Tracheal epithelial cell (primary cell): ENCODE measurements around the gene UTS2R. TPM values are rescaled to one million over a fixed set of nuclear protein-coding genes. Genes with fewer than 3 reads are reported as not detected.

Experiments used
- total RNA-seq: library from RNA; depleted of rRNA; stranded (reverse); fragments of >200 nt; gene quantifications from 2 replicates; pipeline ENCODE4 v1.2.1, GENCODE V29; 2014

Gene UTS2R
- total RNA-seq, result not detected in 2 replicates

GRCh38 chr17:82371333-82372248 lies at the start of gene UTS2R:
TSS of gene UTS2R (plus strand) at chr17:82371765. CDS start at chr17:82374325, 2,560 bp downstream.

GRCh38 chr17:82333279-82334171 lies 38.0 kb upstream of the UTS2R start, which contains the start of gene SECTM1:
TSS of gene SECTM1 (minus strand) at chr17:82333766. CDS start at chr17:82327240, 6,526 bp downstream.

GRCh38 chr17:82358465-82359350 lies 12.9 kb upstream of the UTS2R start, which contains the start of gene TEX19:
TSS of gene TEX19 (plus strand) at chr17:82359247. CDS start at chr17:82362151, 2,904 bp downstream.

GRCh38 chr17:82418001-82418986 lies 46.7 kb downstream of the UTS2R start, which contains the start of the genes HEXD and OGFOD3:
TSS of gene HEXD (plus strand) at chr17:82418347. CDS start at chr17:82419800, 1,453 bp downstream.
TSS of gene OGFOD3 (minus strand) at chr17:82418586. CDS start at chr17:82418485, 101 bp downstream.

Other genes starting within 250 kb of the UTS2R start
- gene CCDC57, start 158.9 kb upstream of the UTS2R start, total RNA-seq, result 10.6 and 13.9 TPM in 2 replicates
- gene SLC16A3, start 142.7 kb upstream of the UTS2R start, total RNA-seq, result 131 and 277 TPM in 2 replicates
- 32.6 and 44.1 TPM in 2 replicates for gene CSNK1D, start 98.1 kb upstream of the UTS2R start, total RNA-seq
- not detected in 2 replicates for gene CD7, start 54.2 kb upstream of the UTS2R start, total RNA-seq
- gene SECTM1, start 38.0 kb upstream of the UTS2R start, total RNA-seq, result 8.1 and 20.5 TPM in 2 replicates
- not detected in 2 replicates for gene TEX19, start 12.5 kb upstream of the UTS2R start, total RNA-seq
- 8.2 and 10.0 TPM in 2 replicates for gene HEXD, start 46.6 kb downstream of the UTS2R start, total RNA-seq
- gene OGFOD3, start 46.8 kb downstream of the UTS2R start, total RNA-seq, result 29.2 and 34.5 TPM in 2 replicates
- gene CYBC1, start 79.0 kb downstream of the UTS2R start, total RNA-seq, result 47.7 and 54.1 TPM in 2 replicates
- gene NARF, start 87.0 kb downstream of the UTS2R start, total RNA-seq, result 49.9 and 59.3 TPM in 2 replicates
- 44.1 and 52.1 TPM in 2 replicates for gene FOXK2, start 148.0 kb downstream of the UTS2R start, total RNA-seq